Mesodermal cell (in vitro differentiated cells): Measurements from ENCODE around the gene C1orf21.

Experiments
- H3K27ac ChIP-seq: 2 replicates; pipeline ENCODE4 v1.7.0; 2013; ENCODE audit warnings: mild to moderate bottlenecking, low read depth, low read length, moderate library complexity; ENCODE audit not compliant: severe bottlenecking
- H3K36me3 ChIP-seq: 2 replicates; pipeline ENCODE4 v1.7.1; 2013; ENCODE audit warnings: mild to moderate bottlenecking, low read length, moderate library complexity; ENCODE audit not compliant: control insufficient read depth, insufficient read depth
- H3K4me1 ChIP-seq: one replicate; pipeline ENCODE4 v1.7.1; 2013; ENCODE audit warnings: mild to moderate bottlenecking, low read length; ENCODE audit not compliant: insufficient read depth, control insufficient read depth, poor library complexity, severe bottlenecking
- H3K4me3 ChIP-seq: 2 replicates; pipeline ENCODE4 v1.7.0; 2013; ENCODE audit warnings: low read length, control low read depth, mild to moderate bottlenecking; ENCODE audit not compliant: insufficient read depth, poor library complexity, severe bottlenecking; ENCODE audit errors: extremely low read depth
- H3K9me3 ChIP-seq: 2 replicates; pipeline ENCODE4 v1.7.1; 2013; ENCODE audit warnings: mild to moderate bottlenecking, low read length, moderate library complexity; ENCODE audit not compliant: control insufficient read depth
- whole genome bisulfite sequencing, 2 experiments: methylation state at CpG; one replicate each; pipeline ENCODE4 v1.1.5; 2013; ENCODE audit warnings: missing lambda C conversion rate in 2 of 2; ENCODE audit not compliant: insufficient coverage in 2 of 2; 5-methylcytosine and 5-hydroxymethylcytosine counted together

Gene C1orf21

DNA sequence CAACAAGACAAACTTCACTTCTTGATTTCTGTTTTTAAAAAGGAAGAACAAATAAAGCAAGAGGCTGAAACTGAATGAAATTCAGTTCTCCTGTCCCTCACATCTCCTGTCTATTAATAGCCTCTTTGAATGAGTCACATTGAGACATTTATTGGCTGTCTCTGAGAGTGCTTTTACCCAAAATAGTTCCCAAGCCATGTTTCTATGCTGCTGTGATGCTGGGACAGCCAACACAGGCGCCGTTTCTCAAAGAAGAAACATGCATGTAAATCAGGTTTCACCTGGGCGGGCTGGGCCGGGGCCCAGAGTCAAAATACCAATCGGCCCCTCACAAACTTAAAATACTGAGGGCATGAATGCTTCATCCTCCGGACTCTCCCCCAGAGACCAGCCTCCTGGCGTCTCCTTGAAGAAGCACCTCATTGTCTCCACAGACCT, 262.6 kb downstream of the C1orf21 start:
- Histone ChIP-seq H3K36me3 (no peaks in the 10 kb centered on the region), H3K4me3 (no peak overlapping the region), H3K27ac (no peak overlapping the region), H3K4me1 (no peaks in the 10 kb centered on the region), H3K9me3 (no peaks in the 10 kb centered on the region)
- WGBS, 2 experiments, result 92 to 100% methylated on average over 5 to 7 of the region's 7 CpGs

DNA sequence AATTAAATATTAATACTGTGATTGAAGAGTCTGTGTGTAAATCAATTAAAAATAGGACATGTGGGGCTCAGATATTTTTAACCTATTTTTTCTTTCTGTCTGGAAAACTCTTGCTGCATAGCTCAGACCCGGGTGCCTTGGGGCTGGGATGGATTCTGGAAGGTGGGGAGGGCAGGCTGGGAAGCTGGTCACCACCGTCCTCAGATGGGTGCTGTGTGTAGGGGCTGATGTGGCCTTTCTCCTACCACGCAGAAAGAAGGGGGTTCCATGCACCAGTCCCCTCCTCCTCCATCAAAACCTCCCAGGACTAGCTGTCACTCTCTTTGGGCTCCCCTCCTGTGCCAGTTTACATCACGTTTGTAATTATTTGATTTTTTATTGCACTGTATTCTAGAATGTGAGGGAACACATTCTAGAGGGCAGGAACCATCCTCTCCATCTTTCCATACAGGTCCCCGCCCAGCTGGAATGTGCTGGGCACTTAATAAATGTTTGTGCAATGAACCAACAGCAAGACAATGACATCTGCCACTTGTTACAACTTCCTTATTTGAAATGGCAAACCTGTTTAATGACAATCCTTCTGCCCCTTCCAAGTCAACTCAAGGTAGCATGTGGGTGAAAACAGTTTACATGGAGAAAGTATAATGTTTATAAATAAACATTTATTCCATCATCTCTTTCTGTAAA, 263.5 kb downstream of the C1orf21 start:
- no peak overlapping the region for H3K4me3 ChIP-seq
- H3K27ac ChIP-seq, result no peak overlapping the region
- no peaks in the 10 kb centered on the region for H3K4me1 ChIP-seq
- 86% methylated on average over 1 of the region's 5 CpGs; no CpG with 5 or more reads in 1 of the 2 experiments for WGBS, 2 experiments
- no peaks in the 10 kb centered on the region for H3K9me3 ChIP-seq
- no peaks in the 10 kb centered on the region for H3K36me3 ChIP-seq

DNA sequence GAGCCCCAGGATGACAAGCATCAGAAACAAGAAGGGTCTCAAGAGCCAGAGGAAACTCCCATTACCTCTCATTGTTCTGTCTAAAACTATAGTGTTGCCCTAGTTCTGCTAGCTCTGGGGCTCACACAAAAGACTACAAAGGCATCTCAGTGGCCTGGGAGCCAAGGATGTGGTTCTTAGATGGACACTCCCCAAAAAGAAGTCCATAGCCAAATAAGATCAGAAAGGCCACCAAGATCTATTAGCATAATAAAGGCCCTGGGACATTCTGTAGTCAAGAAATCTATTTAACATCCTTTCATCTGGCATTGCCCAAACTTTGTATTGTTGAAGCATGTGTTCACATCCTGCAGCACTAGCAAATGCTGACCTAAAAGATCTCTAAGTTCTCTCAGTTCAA, 268.4 kb downstream of the C1orf21 start:
- Histone ChIP-seq H3K4me1 (no peaks in the 10 kb centered on the region), H3K9me3 (no peaks in the 10 kb centered on the region), H3K36me3 (no peaks in the 10 kb centered on the region), H3K27ac (no peak overlapping the region), H3K4me3 (no peak overlapping the region)

DNA sequence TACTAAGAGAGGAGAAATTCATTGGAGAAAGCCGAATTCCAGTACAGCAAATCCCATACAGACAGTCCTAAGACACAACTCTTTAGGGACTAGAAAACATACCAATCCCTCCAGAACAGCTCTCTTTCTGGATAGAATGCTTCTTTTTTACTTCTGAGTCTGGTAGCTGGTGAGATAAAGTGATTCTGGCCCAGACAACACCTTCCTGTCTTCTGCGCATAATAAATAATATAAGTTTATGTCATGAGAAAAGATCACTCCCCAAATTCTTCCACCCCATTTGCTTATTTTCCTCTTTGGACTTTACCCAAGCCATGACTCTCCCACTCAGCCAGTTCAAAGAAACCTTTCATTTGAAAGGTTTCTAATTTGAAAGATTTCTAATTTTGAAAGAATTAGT, 269.4 kb downstream of the C1orf21 start:
- no peak overlapping the region for H3K27ac ChIP-seq
- H3K9me3 ChIP-seq, result no peaks in the 10 kb centered on the region
- no peak overlapping the region for H3K4me3 ChIP-seq
- WGBS, 2 experiments, result no CpG with 5 or more reads among the region's 2 CpGs
- H3K36me3 ChIP-seq, result no peaks in the 10 kb centered on the region
- H3K4me1 ChIP-seq, result no peaks in the 10 kb centered on the region

DNA sequence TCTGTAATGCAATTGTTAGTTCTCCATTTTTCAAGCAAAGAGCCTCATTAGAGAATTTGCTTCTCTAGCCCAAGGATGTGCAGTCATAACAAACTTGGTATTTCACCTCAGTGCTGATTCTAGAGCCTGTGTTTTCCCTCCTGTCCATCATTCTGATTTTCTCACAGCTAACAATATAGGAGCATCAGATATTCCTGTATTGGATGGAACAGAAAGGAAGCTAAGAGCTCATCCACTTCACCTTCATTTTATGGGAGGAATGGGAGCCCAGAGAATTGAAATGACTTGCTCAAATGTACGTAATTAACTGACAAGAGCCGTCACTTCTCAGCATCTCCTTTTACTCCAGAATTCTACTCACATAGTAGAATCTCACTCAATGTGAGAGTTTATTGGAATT, 271.2 kb downstream of the C1orf21 start:
- H3K27ac ChIP-seq, result no peak overlapping the region
- H3K9me3 ChIP-seq, result no peaks in the 10 kb centered on the region
- no peak overlapping the region for H3K4me3 ChIP-seq
- H3K4me1 ChIP-seq, result no peaks in the 10 kb centered on the region
- WGBS, 2 experiments, result no CpG with 5 or more reads among the region's 2 CpGs
- H3K36me3 ChIP-seq, result no peaks in the 10 kb centered on the region

DNA sequence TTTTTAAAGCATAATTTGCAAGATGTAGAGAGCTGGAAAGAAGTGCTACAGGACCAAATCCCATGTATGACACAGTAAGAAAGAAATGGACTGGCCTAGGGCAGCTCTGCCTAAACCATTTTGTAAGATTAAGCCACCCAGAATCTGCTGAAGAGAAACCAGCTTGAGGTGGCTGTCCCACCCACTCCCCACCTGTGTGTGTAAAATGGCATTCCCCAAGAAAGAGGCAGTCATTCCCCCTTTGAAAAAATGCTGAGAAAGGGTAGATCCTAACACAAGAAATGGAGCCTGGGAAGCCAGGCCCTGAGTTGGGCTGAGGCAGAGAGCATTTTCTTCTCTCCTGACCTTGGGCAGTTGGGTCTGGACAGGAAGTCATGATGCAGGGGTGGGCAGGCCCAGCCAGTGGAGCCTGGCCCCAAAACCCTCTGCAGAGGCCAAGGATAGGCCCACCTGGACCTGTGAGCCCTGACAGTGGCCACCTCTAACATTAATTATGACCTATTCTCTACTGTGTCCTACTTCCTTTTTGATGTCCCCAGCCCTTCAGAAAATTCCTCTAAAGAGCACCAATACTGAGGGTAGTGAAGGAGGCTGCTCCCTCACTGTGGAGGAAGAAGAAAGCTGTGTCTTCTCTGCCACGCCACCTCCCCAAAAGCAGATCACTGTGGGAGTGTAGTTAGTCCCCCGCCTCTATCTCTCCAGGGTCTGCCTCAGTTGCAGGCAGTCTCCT, 273.8 kb downstream of the C1orf21 start:
- Histone ChIP-seq H3K9me3 (no peaks in the 10 kb centered on the region), H3K27ac (no peak overlapping the region), H3K36me3 (no peaks in the 10 kb centered on the region), H3K4me1 (no peaks in the 10 kb centered on the region), H3K4me3 (no peak overlapping the region)
- 86% methylated on average over 1 of the region's 2 CpGs; no CpG with 5 or more reads in 1 of the 2 experiments for WGBS, 2 experiments

DNA sequence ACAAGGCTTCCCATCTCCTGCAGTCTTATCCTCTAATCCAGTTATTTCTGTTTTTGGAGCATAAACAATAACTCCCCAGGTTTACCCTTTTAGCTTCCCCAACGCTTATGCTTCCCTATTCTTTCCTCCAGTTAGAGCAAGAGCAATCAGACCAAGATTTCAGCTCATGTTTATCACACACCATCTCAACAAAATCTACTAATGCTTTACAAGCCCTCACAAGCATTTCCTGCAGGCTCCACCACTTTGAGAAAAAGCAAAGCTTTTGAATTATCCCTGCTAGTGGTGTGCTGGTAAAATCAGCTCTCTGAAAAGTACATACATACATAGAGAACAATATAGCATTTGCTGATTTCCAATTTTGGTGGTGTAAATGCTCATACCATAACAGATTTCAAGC, 275.0 kb downstream of the C1orf21 start:
- no peak overlapping the region for H3K4me3 ChIP-seq
- H3K27ac ChIP-seq, result no peak overlapping the region
- no peaks in the 10 kb centered on the region for H3K9me3 ChIP-seq
- no peaks in the 10 kb centered on the region for H3K4me1 ChIP-seq
- 17 to 50% methylated on average over 1 of the region's 1 CpG for whole genome bisulfite sequencing, 2 experiments
- H3K36me3 ChIP-seq, result no peaks in the 10 kb centered on the region

DNA sequence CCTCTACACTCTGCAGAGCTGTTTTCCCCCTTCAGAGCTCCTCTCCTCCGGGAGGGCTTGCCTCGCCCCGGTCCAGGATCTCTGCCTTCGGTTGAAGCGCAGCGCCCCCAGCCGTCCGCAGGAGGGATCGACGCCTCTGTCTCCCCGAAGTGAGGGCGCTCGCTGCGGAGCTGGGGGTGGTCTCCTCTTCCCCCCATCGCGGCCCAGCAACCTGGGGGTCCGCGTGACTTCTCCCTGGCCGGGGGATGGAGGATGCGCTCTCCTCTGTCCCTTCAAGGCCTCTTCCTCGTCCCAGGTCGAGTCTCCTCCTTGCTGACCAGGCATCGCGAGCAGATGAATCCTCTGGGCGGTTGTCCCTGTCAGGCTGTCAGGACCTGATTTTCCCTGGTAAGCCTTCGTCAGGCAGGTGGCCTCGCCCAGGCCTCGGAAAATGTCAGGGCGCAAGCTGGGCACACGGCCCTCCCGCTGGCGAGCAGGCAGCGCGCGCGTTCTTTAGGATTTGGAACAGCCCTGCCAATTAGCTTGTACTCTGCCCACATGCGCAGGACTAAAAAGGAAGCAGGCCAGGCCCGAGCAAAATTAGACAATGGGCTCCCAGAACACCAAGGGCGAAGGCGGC, 277.3 kb downstream of the C1orf21 start:
- Histone ChIP-seq H3K4me3 (no peak overlapping the region), H3K9me3 (no peaks in the 10 kb centered on the region), H3K36me3 (no peaks in the 10 kb centered on the region), H3K27ac (no peak overlapping the region), H3K4me1 (no peaks in the 10 kb centered on the region)
- 38 to 41% methylated on average over 33 to 38 of the region's 40 CpGs for WGBS, 2 experiments

DNA sequence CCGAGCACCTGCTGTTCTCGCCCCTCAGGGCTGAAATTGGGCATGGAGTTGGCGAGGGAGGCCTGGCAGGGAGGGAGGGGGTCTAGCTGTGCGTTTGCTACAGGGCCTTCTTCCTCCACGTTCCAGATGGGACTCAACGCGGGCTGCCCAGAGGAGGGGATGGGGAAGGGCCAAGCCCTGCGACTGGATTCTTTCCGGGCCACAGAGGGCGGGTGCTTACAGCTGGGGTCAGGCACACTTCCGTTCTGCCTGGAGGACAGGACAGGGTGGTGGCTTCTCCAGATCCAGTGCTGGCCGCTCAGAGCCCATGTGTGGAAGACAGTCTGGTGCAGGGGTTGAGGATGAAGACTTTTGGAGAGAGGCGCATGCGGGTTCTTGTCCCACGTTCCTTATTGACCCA, 277.8 kb downstream of the C1orf21 start:
- Histone ChIP-seq H3K36me3 (no peaks in the 10 kb centered on the region), H3K27ac (no peak overlapping the region), H3K4me3 (no peak overlapping the region), H3K9me3 (no peaks in the 10 kb centered on the region), H3K4me1 (no peaks in the 10 kb centered on the region)
- 92 to 96% methylated on average over 6 to 12 of the region's 15 CpGs for WGBS, 2 experiments

DNA sequence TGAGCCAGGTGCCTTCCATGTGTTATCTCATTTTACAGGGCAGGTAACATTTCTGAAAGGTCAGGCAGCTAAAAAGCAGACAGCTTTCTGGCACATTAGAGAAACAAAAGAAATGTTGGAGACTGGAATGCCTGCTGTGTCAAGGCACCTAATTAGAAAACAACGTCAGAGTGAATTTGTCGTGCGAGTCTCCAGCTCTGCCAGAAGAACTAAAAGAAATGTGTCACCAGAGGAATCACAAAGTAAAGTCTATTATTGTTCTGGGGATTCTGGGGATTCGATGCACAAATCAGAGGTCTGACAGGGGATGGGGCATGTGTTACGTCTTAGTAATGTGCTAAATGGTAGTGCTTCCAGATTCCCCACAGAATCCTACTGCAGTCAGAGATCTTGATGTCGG, 278.5 kb downstream of the C1orf21 start:
- no peaks in the 10 kb centered on the region for H3K9me3 ChIP-seq
- no peaks in the 10 kb centered on the region for H3K36me3 ChIP-seq
- 68 to 91% methylated on average over 3 to 5 of the region's 6 CpGs for WGBS, 2 experiments
- no peaks in the 10 kb centered on the region for H3K4me1 ChIP-seq
- no peak overlapping the region for H3K27ac ChIP-seq
- no peak overlapping the region for H3K4me3 ChIP-seq

DNA sequence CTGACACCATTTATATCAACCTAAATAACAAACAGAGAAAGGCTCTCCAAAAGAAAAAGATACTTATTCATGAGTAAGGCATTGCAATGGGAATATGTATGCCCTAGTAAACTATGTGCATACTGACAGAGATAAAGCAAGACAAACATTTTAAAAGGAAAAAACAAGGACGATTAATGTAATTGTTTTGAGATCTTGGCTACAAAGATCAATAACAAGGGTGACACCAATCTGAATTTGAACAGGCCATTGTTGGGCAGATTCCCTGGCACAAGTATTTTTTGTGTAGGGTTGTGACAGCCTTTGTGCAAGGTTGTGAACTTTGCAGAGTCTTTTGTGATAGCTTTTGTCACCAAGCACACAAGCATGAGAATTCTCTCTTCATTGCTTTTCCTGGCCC, 282.6 kb downstream of the C1orf21 start:
- H3K4me1 ChIP-seq, result no peaks in the 10 kb centered on the region
- no peak overlapping the region for H3K4me3 ChIP-seq
- no peaks in the 10 kb centered on the region for H3K9me3 ChIP-seq
- H3K27ac ChIP-seq, result no peak overlapping the region
- 38 to 63% methylated on average over 1 of the region's 1 CpG for WGBS, 2 experiments
- H3K36me3 ChIP-seq, result no peaks in the 10 kb centered on the region
